H1 (cell line): ENCODE measurements around the gene PYCARD. TPM values are rescaled to one million over a fixed set of nuclear protein-coding genes. Genes with fewer than 3 reads are reported as not detected.

ENCODE experiments used
- CTCF ChIA-PET: fragments of 300-600 bp; sonication (Branson Sonifier 250); formaldehyde crosslinking; loops from one replicate; lab custom pipeline; 2021; ENCODE audit not compliant: partially characterized antibody; lab: Charles Lee
- POLR2A ChIA-PET: fragments of 300-600 bp; sonication (Branson Sonifier 250); formaldehyde crosslinking; loops from one replicate; lab custom pipeline; 2021; ENCODE audit warnings: inconsistent platforms; ENCODE audit not compliant: partially characterized antibody; lab: Charles Lee
- DNase-seq, 2 experiments: peaks; one replicate each; pipeline versions ENCODE4 v3.0.0 to v3.0.0-alpha.2; 2010 to 2022; ENCODE audit warnings: low spot score in 2 of 2, low read depth in 1 of 2, mixed read lengths in 1 of 2
- FAIRE-seq: peaks from 2 replicates; lab custom pipeline; 2011; peaks lifted over from hg19 to GRCh38; lab: Jason Lieb, UNC
- H2AFZ ChIP-seq: 2 replicates; pipeline ENCODE4 v1.8.1; 2012; ENCODE audit warnings: low read length, inconsistent platforms
- H2AK5ac ChIP-seq: 2 replicates; pipeline ENCODE4 v1.6.1; 2013; ENCODE audit warnings: low read depth, low read length
- H2BK120ac ChIP-seq: replicated peaks from 2 replicates; pipeline ENCODE3; 2013; ENCODE audit warnings: low read depth, low read length, inconsistent platforms
- H2BK12ac ChIP-seq: 2 replicates; pipeline ENCODE4 v1.6.1; 2013; ENCODE audit warnings: low read depth, low read length
- H2BK15ac ChIP-seq: 2 replicates; pipeline ENCODE4 v1.6.1; 2013; ENCODE audit warnings: low read length
- H2BK20ac ChIP-seq: 2 replicates; pipeline ENCODE4 v1.6.1; 2013; ENCODE audit warnings: low read length
- H2BK5ac ChIP-seq: 2 replicates; pipeline ENCODE4 v1.6.1; 2013; ENCODE audit warnings: low read depth, low read length
- H3K14ac ChIP-seq: 2 replicates; pipeline ENCODE4 v1.6.1; 2013; ENCODE audit warnings: inconsistent platforms; ENCODE audit not compliant: insufficient read length
- H3K18ac ChIP-seq: 2 replicates; pipeline ENCODE4 v1.6.1; 2013; ENCODE audit warnings: low read length; ENCODE audit errors: extremely low read depth
- H3K23ac ChIP-seq: 2 replicates; pipeline ENCODE4 v1.6.1; 2013; ENCODE audit warnings: inconsistent platforms; ENCODE audit not compliant: insufficient read length
- H3K23me2 ChIP-seq: 2 replicates; pipeline ENCODE4 v1.6.1; 2013; ENCODE audit warnings: low read depth, low read length
- H3K27ac ChIP-seq: 2 replicates; pipeline ENCODE4 v1.6.1; 2011; ENCODE audit warnings: low read depth, low read length, inconsistent platforms
- H3K27me3 ChIP-seq, 4 experiments: replicated peaks in 1 of 4; 1 replicate in 1 of 4; 2 replicates in 3 of 4; pipeline versions ENCODE4 v1.6.1 to v1.8.1; 2011 to 2013; ENCODE audit warnings: low read length in 3 of 4, mild to moderate bottlenecking in 3 of 4, inconsistent platforms in 2 of 4, mixed read lengths in 2 of 4, moderate library complexity in 1 of 4; ENCODE audit not compliant: control insufficient read depth in 3 of 4, insufficient read depth in 3 of 4; ENCODE audit errors: extremely low read depth in 1 of 4
- H3K36me3 ChIP-seq, 4 experiments: 2 replicates each; pipeline versions ENCODE4 v1.6.1 to v1.8.1; 2011 to 2013; ENCODE audit warnings: mild to moderate bottlenecking in 4 of 4, low read length in 3 of 4, moderate library complexity in 2 of 4, control low read depth in 1 of 4, inconsistent platforms in 1 of 4; ENCODE audit not compliant: insufficient read depth in 4 of 4, control insufficient read depth in 2 of 4
- H3K4ac ChIP-seq: replicated peaks from 2 replicates; pipeline ENCODE3; 2013; ENCODE audit warnings: low read length, low read depth, mixed read lengths, inconsistent platforms; ENCODE audit not compliant: insufficient read length
- H3K4me1 ChIP-seq, 4 experiments: replicated peaks in 1 of 4; 1 replicate in 1 of 4; 2 replicates in 3 of 4; pipeline versions ENCODE4 v1.6.1 to v1.8.1; 2011 to 2013; ENCODE audit warnings: low read length in 3 of 4, inconsistent platforms in 2 of 4, mixed read lengths in 1 of 4; ENCODE audit not compliant: insufficient read depth in 4 of 4, control insufficient read depth in 3 of 4
- H3K4me2 ChIP-seq, 2 experiments: 2 replicates each; pipeline versions ENCODE4 v1.6.1 to v1.8.1; 2011 to 2013; ENCODE audit warnings: low read depth in 2 of 2, low read length in 2 of 2, control low read depth in 1 of 2, inconsistent platforms in 1 of 2, mild to moderate bottlenecking in 1 of 2; ENCODE audit not compliant: insufficient read depth in 1 of 2
- H3K4me3 ChIP-seq, 4 experiments: fragments of 200-600, 300-600 bp in 1 of 4; sonication (generic), shearing (Covaris generic), sonication (Bioruptor Twin) in 1 of 4; 2 replicates each; pipeline versions ENCODE4 v1.5.1 to v1.8.1; 2011 to 2016; ENCODE audit warnings: low read length in 4 of 4, low read depth in 3 of 4, control low read depth in 2 of 4, inconsistent platforms in 2 of 4, mild to moderate bottlenecking in 2 of 4, mixed read lengths in 1 of 4, moderate library complexity in 1 of 4; ENCODE audit not compliant: insufficient read depth in 2 of 4; ENCODE audit errors: extremely low read depth in 1 of 4
- H3K56ac ChIP-seq: replicated peaks from 2 replicates; pipeline ENCODE3; 2013; ENCODE audit warnings: low read depth, mild to moderate bottlenecking, mixed read lengths, low read length, inconsistent platforms; ENCODE audit not compliant: insufficient read length
- H3K79me1 ChIP-seq: 2 replicates; pipeline ENCODE4 v1.6.1; 2013; ENCODE audit warnings: low read depth, low read length, control low read depth
- H3K79me2 ChIP-seq, 2 experiments: 2 replicates each; pipeline versions ENCODE4 v1.6.1 to v1.8.1; 2012 to 2013; ENCODE audit warnings: low read length in 2 of 2, mild to moderate bottlenecking in 2 of 2, inconsistent platforms in 1 of 2; ENCODE audit not compliant: insufficient read depth in 2 of 2, control insufficient read depth in 1 of 2
- H3K9ac ChIP-seq, 4 experiments: replicated peaks in 1 of 4; 1 replicate in 1 of 4; 2 replicates in 3 of 4; pipeline versions ENCODE4 v1.6.1 to v1.8.1; 2011 to 2013; ENCODE audit warnings: low read depth in 3 of 4, low read length in 3 of 4, control low read depth in 2 of 4, mild to moderate bottlenecking in 2 of 4, moderate library complexity in 2 of 4, inconsistent platforms in 1 of 4; ENCODE audit errors: extremely low read depth in 1 of 4
- H3K9me3 ChIP-seq, 2 experiments: 2 replicates each; pipeline versions ENCODE4 v1.6.1 to v1.8.1; 2012 to 2013; ENCODE audit warnings: mild to moderate bottlenecking in 2 of 2, moderate library complexity in 2 of 2, control low read depth in 1 of 2, inconsistent platforms in 1 of 2, low read depth in 1 of 2, low read length in 1 of 2, mixed read lengths in 1 of 2; ENCODE audit not compliant: insufficient read depth in 2 of 2
- H4K20me1 ChIP-seq, 2 experiments: replicated peaks in 1 of 2; 2 replicates each; pipeline versions ENCODE3 to v1.8.1; 2011 to 2013; ENCODE audit warnings: inconsistent platforms in 2 of 2, low read length in 2 of 2, mild to moderate bottlenecking in 1 of 2; ENCODE audit not compliant: insufficient read depth in 2 of 2, control insufficient read depth in 1 of 2
- H4K5ac ChIP-seq: 2 replicates; pipeline ENCODE4 v1.6.1; 2013; ENCODE audit warnings: low read length, low read depth, mixed read lengths, inconsistent platforms; ENCODE audit not compliant: insufficient read length
- H4K8ac ChIP-seq: 2 replicates; pipeline ENCODE4 v1.8.0; 2013; ENCODE audit warnings: mild to moderate bottlenecking, moderate library complexity, low read length, inconsistent platforms; ENCODE audit not compliant: insufficient read depth; ENCODE audit errors: extremely low read depth
- H4K91ac ChIP-seq: replicated peaks from 2 replicates; pipeline ENCODE3; 2013; ENCODE audit warnings: low read length, mixed read lengths, inconsistent platforms; ENCODE audit not compliant: insufficient read length
- CHD2 ChIP-seq: IDR thresholded peaks from 2 replicates; pipeline ENCODE4 v1.6.1; 2012; ENCODE audit warnings: low read length, improper control_type of control experiment
- GABPA ChIP-seq: IDR thresholded peaks from 2 replicates; pipeline ENCODE4 v1.6.1; 2011; ENCODE audit warnings: mild to moderate bottlenecking, low read length, moderate library complexity, borderline replicate concordance; ENCODE audit not compliant: insufficient read depth
- MAFK ChIP-seq: IDR thresholded peaks from 2 replicates; pipeline ENCODE4 v1.6.1; 2012; ENCODE audit warnings: low read depth, mild to moderate bottlenecking, improper control_type of control experiment, low read length
- RBBP5 ChIP-seq: IDR thresholded peaks from 2 replicates; pipeline ENCODE4 v1.7.1; 2012; ENCODE audit warnings: low read depth, mild to moderate bottlenecking, inconsistent platforms, low read length, moderate library complexity, borderline replicate concordance
- RFX5 ChIP-seq: IDR thresholded peaks from 2 replicates; pipeline ENCODE4 v1.6.1; 2011; ENCODE audit warnings: low read depth, low read length, improper control_type of control experiment, borderline replicate concordance
- RXRA ChIP-seq: IDR thresholded peaks from 2 replicates; pipeline ENCODE4 v1.6.1; 2011; ENCODE audit warnings: low read depth, mild to moderate bottlenecking, low read length, moderate library complexity; ENCODE audit not compliant: insufficient read depth
- SIN3A ChIP-seq, 2 experiments: IDR thresholded peaks in 1 of 2; conservative IDR thresholded peaks in 1 of 2; 2 replicates each; pipeline ENCODE4 v1.6.1; 2011 to 2012; ENCODE audit warnings: low read length in 2 of 2, improper control_type of control experiment in 1 of 2, low read depth in 1 of 2, mild to moderate bottlenecking in 1 of 2
- SIRT6 ChIP-seq: IDR thresholded peaks from one replicate; pipeline ENCODE4 v1.7.1; 2012; ENCODE audit warnings: low read length, inconsistent platforms
- TAF1 ChIP-seq: IDR thresholded peaks from 2 replicates; pipeline ENCODE4 v1.6.1; 2011; ENCODE audit warnings: mild to moderate bottlenecking, low read depth, low read length
- TCF12 ChIP-seq: IDR thresholded peaks from 2 replicates; pipeline ENCODE4 v1.6.1; 2011; ENCODE audit warnings: low read depth, mild to moderate bottlenecking, low read length
- ZNF274 ChIP-seq: IDR thresholded peaks from 2 replicates; pipeline ENCODE4 v1.7.0; 2012; ENCODE audit warnings: low read length, borderline replicate concordance; ENCODE audit errors: extremely low read depth
- WGBS, 2 experiments: shearing (Covaris generic) in 1 of 2; methylation state at CpG; one replicate each; pipeline versions ENCODE4 v1.1.6 to v1.1.7; 2013 to 2015; ENCODE audit warnings: low lambda C conversion rate in 2 of 2, mixed read lengths in 2 of 2, inconsistent platforms in 1 of 2, low coverage in 1 of 2, missing lambda C conversion rate in 1 of 2; ENCODE audit not compliant: insufficient replicate concordance in 2 of 2, insufficient coverage in 1 of 2, insufficient read length in 1 of 2; ENCODE audit errors: extremely low coverage in 1 of 2, missing lambda C conversion rate in 1 of 2; 5-methylcytosine and 5-hydroxymethylcytosine counted together
- polyA plus RNA-seq, 7 experiments: library from polyadenylated mRNA; depleted of rRNA in 3 of 7; stranded (reverse) in 5 of 7; unstranded in 2 of 7; fragments of >200 nt in 5 of 7; fragments of 200-250 nt in 2 of 7; gene quantifications; 1 replicate in 5 of 7; 2 replicates in 1 of 7; 4 replicates in 1 of 7; pipeline versions ENCODE4 v1.2.1 to v1.2.3, GENCODE V29; 2011 to 2013; ENCODE audit warnings: missing spikeins in 2 of 7, mixed read lengths in 2 of 7
- total RNA-seq: library from RNA; stranded (reverse); fragmentation: NEBNext Ultra II Directional; extraction: Animal tissue kit (Norgen Biotek cat#: 25700); gene quantifications from 2 replicates; pipeline ENCODE4 v1.2.1, GENCODE V29; 2021

Gene PYCARD
- total and polyA plus RNA-seq, 2 of the 8 experiments (the other 6 are each of a cell fraction or from before 2014, with no cell fraction given): 29.9 to 77.9 TPM

GRCh38 chr16:31215287-31216162 lies 13.0 kb upstream of the PYCARD start:
- POLR2A ChIA-PET: interaction anchor here (0.9 to 24.0 kb wide), 13 partner anchors 18 to 243 kb away, joined by 3 to 430 read pairs (median 5); partner anchors contain the start of genes FUS, KAT8 and PYCARD
- H3K18ac ChIP-seq: no peak overlapping the region; the same call in 1 of the 2 replicates
- H2BK120ac ChIP-seq: no peak overlapping the region
- no peak overlapping the region for H4K91ac ChIP-seq
- no peak overlapping the region for H3K27ac ChIP-seq
- H4K20me1 ChIP-seq: no peaks in the 10 kb centered on the region
- H4K5ac ChIP-seq: peak overlapping the region; percentile 19
- peak overlapping the region; percentile 93 for H4K8ac ChIP-seq
- 0 out of 2 replicates have a peak overlapping the region, but pooled peaks have one; percentile 24 for H2BK5ac ChIP-seq
- no peak overlapping the region for H3K23ac ChIP-seq
- no peak overlapping the region for H2BK20ac ChIP-seq
- no peak overlapping the region for H2AFZ ChIP-seq
- no peak overlapping the region for H3K9ac ChIP-seq
- H2BK15ac ChIP-seq: no peak overlapping the region
- 3% methylated on average over 49 of the region's 63 CpGs; no CpG with 5 or more reads in 1 of the 2 experiments for WGBS, 2 experiments
- peaks cover 8 to 21% (median 19%) of the 10 kb centered on the region in 4 experiments for H3K27me3 ChIP-seq
- H3K14ac ChIP-seq: no peak overlapping the region
- no peak overlapping the region for H3K56ac ChIP-seq
- no peaks in the 10 kb centered on the region for H3K79me2 ChIP-seq
- FAIRE-seq (no peak), DNase-seq (peak; percentile 73 to 86)
- peak overlapping the region; percentile 79 to 92 for H3K4me2 ChIP-seq
- peaks cover 0 to 33% (median 20%) of the 10 kb centered on the region in 4 experiments; a peak in 6 of 7 replicates for H3K4me1 ChIP-seq
- H3K4ac ChIP-seq: peak overlapping the region; percentile 67
- H3K36me3 ChIP-seq: no peaks in the 10 kb centered on the region
- H3K9me3 ChIP-seq: no peaks in the 10 kb centered on the region
- H2BK12ac ChIP-seq: peak overlapping the region; percentile 84; the same call in 1 of the 2 replicates
- no peaks in the 10 kb centered on the region for H3K79me1 ChIP-seq
- CTCF ChIA-PET: interaction anchor here (0.5 to 2.6 kb wide), 16 partner anchors 13 to 245 kb away, joined by 3 to 10 read pairs (median 3); partner anchors contain the start of gene PYCARD
- peak overlapping the region; percentile 30 to 74 (median 59) for H3K4me3 ChIP-seq
- no peak overlapping the region for H2AK5ac ChIP-seq
- peaks cover 19% of the 10 kb centered on the region for H3K23me2 ChIP-seq
- TF ChIP-seq TAF1 (no peak), SIRT6 (no peak), ZNF274 (no peak), RFX5 (no peak), MAFK (no peak), GABPA (no peak), CHD2 (no peak), TCF12 (no peak), RBBP5 (peak; percentile 84; the same call in 1 of the 2 replicates), RXRA (no peak), SIN3A (conservative IDR thresholded peaks at IDR 0.05 in 1 of 2, IDR thresholded peaks at IDR 0.05 in 1 of 2; ENCODE audit: low read depth in 1 of 2, low read length in 2 of 2) (no peak; a peak in 1 of 4 replicates)
